BE2C (cell line): ENCODE data around the gene AUTS2.

Source experiments
- DNase-seq: peaks from one replicate; pipeline ENCODE4 v3.0.0-alpha.2; 2020
- H3K27me3 ChIP-seq: fragments of 250-450 bp; sonication (Bioruptor Pico); 2 replicates; pipeline ENCODE4 v1.5.1; 2020; ENCODE audit warnings: mild to moderate bottlenecking
- H3K36me3 ChIP-seq: fragments of 250-450 bp; sonication (Bioruptor Pico); 2 replicates; pipeline ENCODE4 v1.5.1; 2020; ENCODE audit warnings: mild to moderate bottlenecking
- H3K4me1 ChIP-seq: fragments of 250-450 bp; sonication (Bioruptor Pico); 2 replicates; pipeline ENCODE4 v1.5.1; 2020
- H3K4me3 ChIP-seq: 2 replicates; pipeline ENCODE4 v1.5.1; 2011; ENCODE audit warnings: low read depth, low read length
- H3K9me3 ChIP-seq: fragments of 250-450 bp; sonication (Bioruptor Pico); 2 replicates; pipeline ENCODE4 v1.5.1; 2020
- CTCF ChIP-seq: IDR thresholded peaks from 2 replicates; pipeline ENCODE4 v1.5.1; 2012; ENCODE audit warnings: mild to moderate bottlenecking, low read depth, low read length

AUTS2 gene

GRCh38 chr7:70545214-70545613, 946.9 kb downstream of the AUTS2 start:
- no peaks in the 10 kb centered on the region for H3K9me3 ChIP-seq
- TF ChIP-seq CTCF: no peak

GRCh38 chr7:70552141-70552540, 953.9 kb downstream of the AUTS2 start:
- Histone ChIP-seq H3K36me3 (no peaks in the 10 kb centered on the region), H3K27me3 (no peaks in the 10 kb centered on the region), H3K9me3 (no peaks in the 10 kb centered on the region), H3K4me3 (no peak overlapping the region), H3K4me1 (no peaks in the 10 kb centered on the region; the same call in 1 of the 2 replicates)
- TF ChIP-seq CTCF: no peak
- no peak for DNase-seq

More at GRCh38 chr7:70545214-70545613, 946.9 kb downstream of the AUTS2 start:
- H3K27me3 ChIP-seq: no peaks in the 10 kb centered on the region
- H3K4me1 ChIP-seq: no peaks in the 10 kb centered on the region
- no peak for DNase-seq
- no peak overlapping the region for H3K4me3 ChIP-seq
- H3K36me3 ChIP-seq: no peaks in the 10 kb centered on the region

- DNase-seq: no peak
- no peak overlapping the region for H3K4me3 ChIP-seq
- no peaks in the 10 kb centered on the region for H3K27me3 ChIP-seq
- H3K4me1 ChIP-seq: no peaks in the 10 kb centered on the region; the same call in 1 of the 2 replicates
- TF ChIP-seq CTCF: no peak
- H3K9me3 ChIP-seq: no peaks in the 10 kb centered on the region
- H3K36me3 ChIP-seq: no peaks in the 10 kb centered on the region
Observed at GRCh38 chr7:70553364-70553763, 955.1 kb downstream of the AUTS2 start.

GRCh38 chr7:70554646-70555045, 956.4 kb downstream of the AUTS2 start:
- no peaks in the 10 kb centered on the region for H3K27me3 ChIP-seq
- no peak for DNase-seq
- TF ChIP-seq CTCF: no peak
- no peaks in the 10 kb centered on the region for H3K36me3 ChIP-seq
- no peaks in the 10 kb centered on the region for H3K9me3 ChIP-seq
- no peaks in the 10 kb centered on the region; the same call in 1 of the 2 replicates for H3K4me1 ChIP-seq
- no peak overlapping the region for H3K4me3 ChIP-seq

- Histone ChIP-seq H3K4me3 (no peak overlapping the region), H3K36me3 (no peaks in the 10 kb centered on the region), H3K4me1 (no peaks in the 10 kb centered on the region; the same call in 1 of the 2 replicates), H3K27me3 (no peaks in the 10 kb centered on the region), H3K9me3 (no peaks in the 10 kb centered on the region)
- no peak for DNase-seq
- no peak for TF ChIP-seq CTCF
Observed at GRCh38 chr7:70556761-70557160, 958.5 kb downstream of the AUTS2 start.

GRCh38 chr7:70557338-70557737, 959.1 kb downstream of the AUTS2 start:
- no peak for TF ChIP-seq CTCF
- no peaks in the 10 kb centered on the region; the same call in 1 of the 2 replicates for H3K4me1 ChIP-seq
- H3K9me3 ChIP-seq: no peaks in the 10 kb centered on the region
- no peak overlapping the region for H3K4me3 ChIP-seq
- no peaks in the 10 kb centered on the region for H3K27me3 ChIP-seq
- no peaks in the 10 kb centered on the region for H3K36me3 ChIP-seq
- DNase-seq: no peak
